Measurements from ENCODE around the gene CAPZB.

CAPZB gene

GRCh38 chr1:19359357-19359756 lies 126.0 kb downstream of the CAPZB start:
- ATAC-seq: no peak
- TF ChIP-seq POU6F1 (CRISPR knock-in tag; IDR thresholded peaks at IDR 0.05; ENCODE audit: borderline replicate concordance, low read depth): no peak
- no peak for TF ChIP-seq GLIS3 (CRISPR knock-in tag; IDR thresholded peaks at IDR 0.05)
- no peak for TF ChIP-seq ARNTL (CRISPR knock-in tag; IDR thresholded peaks at IDR 0.05; ENCODE audit: borderline replicate concordance, low read depth)

GRCh38 chr1:19358710-19359109 lies 126.6 kb downstream of the CAPZB start:
- ATAC-seq: no peak
- TF ChIP-seq CSRNP3 (CRISPR knock-in tag; IDR thresholded peaks at IDR 0.05): no peak
- no peak for TF ChIP-seq BACH2 (CRISPR knock-in tag; IDR thresholded peaks at IDR 0.05; ENCODE audit: borderline replicate concordance)
- no peak for TF ChIP-seq ISL1 (CRISPR knock-in tag; IDR thresholded peaks at IDR 0.05)
- TF ChIP-seq ARNTL (CRISPR knock-in tag; IDR thresholded peaks at IDR 0.05; ENCODE audit: borderline replicate concordance, low read depth): no peak
- no peak for TF ChIP-seq ESRRG (CRISPR knock-in tag; IDR thresholded peaks at IDR 0.05)
- no peak for TF ChIP-seq ZNF70 (CRISPR knock-in tag; IDR thresholded peaks at IDR 0.05)
- TF ChIP-seq ZFP30 (CRISPR knock-in tag; IDR thresholded peaks at IDR 0.05): no peak
- TF ChIP-seq TCF4 (CRISPR knock-in tag; IDR thresholded peaks at IDR 0.05; ENCODE audit: borderline replicate concordance): no peak
- no peak for TF ChIP-seq OSR1 (CRISPR knock-in tag; IDR thresholded peaks at IDR 0.05)
- TF ChIP-seq ZNF565 (CRISPR knock-in tag; conservative IDR thresholded peaks at IDR 0.05; ENCODE audit: low read depth): no peak
- TF ChIP-seq TSHZ2 (CRISPR knock-in tag; IDR thresholded peaks at IDR 0.05): no peak
- no peak for TF ChIP-seq ZFP3 (CRISPR knock-in tag; IDR thresholded peaks at IDR 0.05)
- TF ChIP-seq PPARA (CRISPR knock-in tag; IDR thresholded peaks at IDR 0.05; ENCODE audit: borderline replicate concordance): no peak
- TF ChIP-seq SNAI2 (CRISPR knock-in tag; IDR thresholded peaks at IDR 0.05): no peak
- TF ChIP-seq ZC3H10 (CRISPR knock-in tag; IDR thresholded peaks at IDR 0.05): no peak

GRCh38 chr1:19357299-19357986 lies 127.9 kb downstream of the CAPZB start:
- no peak for ATAC-seq
- no peak for TF ChIP-seq OSR1 (CRISPR knock-in tag; IDR thresholded peaks at IDR 0.05)
- no peak for TF ChIP-seq ISL1 (CRISPR knock-in tag; IDR thresholded peaks at IDR 0.05)
- TF ChIP-seq CSRNP3 (CRISPR knock-in tag; IDR thresholded peaks at IDR 0.05): no peak
- no peak for TF ChIP-seq TCF4 (CRISPR knock-in tag; IDR thresholded peaks at IDR 0.05; ENCODE audit: borderline replicate concordance)
- TF ChIP-seq CREB5 (CRISPR knock-in tag; IDR thresholded peaks at IDR 0.05; ENCODE audit: low read depth): no peak
- TF ChIP-seq ZNF565 (CRISPR knock-in tag; conservative IDR thresholded peaks at IDR 0.05; ENCODE audit: low read depth): no peak
- no peak for TF ChIP-seq RARB (CRISPR knock-in tag; IDR thresholded peaks at IDR 0.05)
- TF ChIP-seq CSDC2 (CRISPR knock-in tag; IDR thresholded peaks at IDR 0.05): no peak
- TF ChIP-seq ZFP30 (CRISPR knock-in tag; IDR thresholded peaks at IDR 0.05): no peak
- TF ChIP-seq SNAI2 (CRISPR knock-in tag; IDR thresholded peaks at IDR 0.05): no peak
- no peak for TF ChIP-seq GLIS3 (CRISPR knock-in tag; IDR thresholded peaks at IDR 0.05)
- no peak for TF ChIP-seq ARNTL (CRISPR knock-in tag; IDR thresholded peaks at IDR 0.05; ENCODE audit: borderline replicate concordance, low read depth)
- no peak for TF ChIP-seq BACH2 (CRISPR knock-in tag; IDR thresholded peaks at IDR 0.05; ENCODE audit: borderline replicate concordance)

Data from SK-N-SH treated with all-trans-retinoic acid at 6 μM for 48 hours (cell line).